ENCODE data around the gene MEF2C. TPM values are rescaled to one million over a fixed set of nuclear protein-coding genes. Genes with fewer than 3 reads are reported as not detected.
A peak's percentile ranks its signal among the peaks of the same experiment; 100 is the strongest.

MEF2C gene
- total and polyA plus RNA-seq, 11 donors = 15.5 to 98.5 (median 56.2) TPM

GRCh38 chr5:88675168-88675707 lies 207.7 kb downstream of the MEF2C start:
- Histone ChIP-seq H3K4me1 (peaks cover 0 to 39% (median 24%) of the 10 kb centered on the region in 12 donors), H3K27me3 (peaks cover 76 to 100% (median 98%) of the 10 kb centered on the region in 9 donors), H3K27ac (peak overlapping the region in 1 of 12 donors; percentile 31), H3K36me3 (no peaks in the 10 kb centered on the region), H3K4me3 (peak overlapping the region in 11 of 12 donors; percentile 10 to 57 (median 45)), H3K9me3 (no peaks in the 10 kb centered on the region)
- intact Hi-C loops (cut with DNase I) = loop anchor here in 4 of 10 donors (5.0 to 10.0 kb wide), 3 partner anchors 420 to 893 kb away; no protein-coding TSS in a partner anchor
- TF ChIP-seq POLR2A (IDR thresholded peaks at IDR 0.05) (no peak), CTCF (IDR thresholded peaks at IDR 0.05) (no peak)
- DNase-seq (no peak), ATAC-seq (peak in 3 of 4 donors; percentile 13 to 37 (median 34))
- WGBS, 4 donors = 4 to 19% (median 9%) methylated on average over 15 to 19 of the region's 19 CpGs

GRCh38 chr5:88674356-88675167 lies 208.4 kb downstream of the MEF2C start:
- H3K36me3 ChIP-seq = no peaks in the 10 kb centered on the region
- intact Hi-C loops (cut with DNase I) = loop anchor here in 5 of 10 donors (5.0 to 10.0 kb wide), 4 partner anchors 420 to 892 kb away; no protein-coding TSS in a partner anchor
- peaks cover 73 to 100% (median 98%) of the 10 kb centered on the region in 9 donors for H3K27me3 ChIP-seq
- peak overlapping the region in 1 of 12 donors; percentile 31 for H3K27ac ChIP-seq
- H3K9me3 ChIP-seq = no peaks in the 10 kb centered on the region
- ATAC-seq (peak in 3 of 4 donors; percentile 11 to 57 (median 50)), DNase-seq (peak in 1 of 5 donors; percentile 55)
- peaks cover 0 to 35% (median 20%) of the 10 kb centered on the region in 12 donors for H3K4me1 ChIP-seq
- H3K4me3 ChIP-seq = peak overlapping the region; percentile 15 to 57 (median 42)
- TF ChIP-seq POLR2A (IDR thresholded peaks at IDR 0.05) (no peak), CTCF (IDR thresholded peaks at IDR 0.05) (no peak)
- WGBS, 4 donors = 1 to 2% (median 1%) methylated on average over 51 to 78 of the region's 78 CpGs

- WGBS, 4 donors = 5 to 9% (median 6%) methylated on average over 15 of the region's 15 CpGs
- no peak overlapping the region for H3K4me3 ChIP-seq
- intact Hi-C loops (cut with DNase I) = loop anchor here in 2 of 10 donors (5.0 to 10.0 kb wide), 2 partner anchors 419 to 526 kb away; no protein-coding TSS in a partner anchor
- H3K9me3 ChIP-seq = no peaks in the 10 kb centered on the region
- H3K4me1 ChIP-seq = peaks cover 0 to 33% (median 19%) of the 10 kb centered on the region in 12 donors
- ATAC-seq = no peak
- DNase-seq = no peak
- no peak for TF ChIP-seq CTCF (IDR thresholded peaks at IDR 0.05)
- TF ChIP-seq POLR2A (IDR thresholded peaks at IDR 0.05) = no peak
- peaks cover 68 to 100% (median 98%) of the 10 kb centered on the region in 9 donors for H3K27me3 ChIP-seq
- no peak overlapping the region for H3K27ac ChIP-seq
- no peaks in the 10 kb centered on the region for H3K36me3 ChIP-seq
Observed at GRCh38 chr5:88673253-88674105, 209.5 kb downstream of the MEF2C start.
